Esophagus (tissue), 2 donors: ENCODE data around the gene UNC13C. TPM values are rescaled to one million over a fixed set of nuclear protein-coding genes. Genes with fewer than 3 reads are reported as not detected.

Source experiments
- H3K27ac ChIP-seq, 2 donors: one replicate each; pipeline ENCODE4 v1.5.1; 2013; ENCODE audit warnings: low read depth in 2 of 2, mild to moderate bottlenecking in 2 of 2, inconsistent platforms in 1 of 2, low read length in 1 of 2, moderate library complexity in 1 of 2
- H3K27me3 ChIP-seq, 2 donors: one replicate each; pipeline ENCODE4 v1.6.1; 2013; ENCODE audit warnings: low read length in 2 of 2, control low read depth in 1 of 2, mild to moderate bottlenecking in 1 of 2; ENCODE audit not compliant: insufficient read depth in 2 of 2, control insufficient read depth in 1 of 2
- H3K36me3 ChIP-seq, 2 donors: one replicate each; pipeline ENCODE4 v1.6.1; 2013; ENCODE audit warnings: low read length in 1 of 2; ENCODE audit not compliant: control insufficient read depth in 2 of 2, insufficient read depth in 2 of 2
- H3K4me1 ChIP-seq, 2 donors: one replicate each; pipeline ENCODE4 v1.6.1; 2013; ENCODE audit warnings: low read length in 1 of 2; ENCODE audit not compliant: control insufficient read depth in 2 of 2, insufficient read depth in 2 of 2
- H3K4me3 ChIP-seq, 2 donors: one replicate each; pipeline ENCODE4 v1.5.1; 2013; ENCODE audit warnings: low read length in 2 of 2, mild to moderate bottlenecking in 2 of 2, low read depth in 1 of 2, moderate library complexity in 1 of 2
- H3K9me3 ChIP-seq, 2 donors: one replicate each; pipeline ENCODE4 v1.6.1; 2013; ENCODE audit warnings: mild to moderate bottlenecking in 2 of 2, low read depth in 1 of 2, low read length in 1 of 2, moderate library complexity in 1 of 2; ENCODE audit not compliant: control insufficient read depth in 2 of 2, insufficient read depth in 1 of 2
- WGBS, 2 donors: extraction: QIAGEN DNeasy Blood & Tissue Kit; methylation state at CpG; one replicate each; pipeline ENCODE4 v1.1.7; 2013; 5-methylcytosine and 5-hydroxymethylcytosine counted together
- polyA plus RNA-seq, 2 donors: library from polyadenylated mRNA; stranded (reverse); fragments of 200-250 nt; gene quantifications; one replicate each; pipeline ENCODE4 v1.2.3, GENCODE V29; 2013
- donor health status: healthy with polysubstance abuse.
- donor health status: Bipolar disorder and iron deficiency.

Gene UNC13C
- polyA plus RNA-seq, 2 donors: under 0.01 TPM; not detected in 1

DNA sequence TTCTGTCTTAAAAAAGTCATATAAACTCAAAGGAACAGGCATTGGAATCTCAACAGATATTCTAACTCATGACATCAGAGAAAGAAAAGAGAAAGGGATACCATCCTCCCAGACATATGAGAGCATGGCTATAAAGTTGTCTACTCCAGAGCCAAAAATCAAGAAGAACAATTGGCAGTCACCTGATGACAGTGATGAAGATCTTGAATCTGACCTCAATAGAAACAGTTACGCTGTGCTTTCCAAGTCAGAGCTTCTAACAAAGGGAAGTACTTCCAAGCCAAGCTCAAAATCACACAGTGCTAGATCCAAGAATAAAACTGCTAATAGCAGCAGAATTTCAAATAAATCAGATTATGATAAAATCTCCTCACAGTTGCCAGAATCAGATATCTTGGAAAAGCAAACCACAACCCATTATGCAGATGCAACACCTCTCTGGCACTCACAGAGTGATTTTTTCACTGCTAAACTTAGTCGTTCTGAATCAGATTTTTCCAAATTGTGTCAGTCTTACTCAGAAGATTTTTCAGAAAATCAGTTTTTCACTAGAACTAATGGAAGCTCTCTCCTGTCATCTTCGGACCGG lies 35.9 kb downstream of the UNC13C start:
- 72 to 75% methylated on average over 4 of the region's 4 CpGs for WGBS, 2 donors
- Histone ChIP-seq H3K36me3 (no peaks in the 10 kb centered on the region), H3K27me3 (no peaks in the 10 kb centered on the region), H3K4me3 (no peak overlapping the region), H3K27ac (no peak overlapping the region), H3K4me1 (no peaks in the 10 kb centered on the region), H3K9me3 (no peaks in the 10 kb centered on the region)

- Histone ChIP-seq H3K4me1 (no peaks in the 10 kb centered on the region), H3K27ac (no peak overlapping the region), H3K36me3 (no peaks in the 10 kb centered on the region), H3K9me3 (peaks cover 0 to 2% of the 10 kb centered on the region in 2 donors), H3K4me3 (no peak overlapping the region), H3K27me3 (no peaks in the 10 kb centered on the region)
- WGBS, 2 donors: 77 to 79% methylated on average over 1 of the region's 1 CpG
Measured at GRCh38 chr15:54017251-54017650, 39.0 kb downstream of the UNC13C start.

DNA sequence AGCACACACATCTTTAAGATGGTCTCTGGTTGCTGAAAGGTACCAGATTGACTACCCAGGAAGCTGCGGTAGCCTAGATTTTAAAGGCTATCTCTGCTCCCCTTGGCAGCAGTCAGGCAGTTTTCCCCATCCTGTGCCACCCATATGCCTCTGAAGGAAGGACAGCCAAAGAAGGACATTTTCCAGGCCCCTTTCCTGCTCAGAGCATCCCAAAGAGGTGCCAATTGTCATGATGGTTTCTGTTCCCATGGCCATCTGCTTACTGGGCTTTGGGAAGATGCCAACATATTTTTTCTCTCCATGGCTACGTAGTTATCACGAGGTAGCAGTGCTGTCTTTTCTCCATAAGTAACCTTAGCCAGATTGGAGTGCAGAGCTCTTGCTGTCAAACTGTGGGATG lies 39.7 kb downstream of the UNC13C start:
- H3K36me3 ChIP-seq: no peaks in the 10 kb centered on the region
- no peaks in the 10 kb centered on the region for H3K27me3 ChIP-seq
- no peaks in the 10 kb centered on the region for H3K4me1 ChIP-seq
- 72% methylated on average over 3 of the region's 3 CpGs for WGBS, 2 donors
- H3K4me3 ChIP-seq: no peak overlapping the region
- peaks cover 0 to 2% of the 10 kb centered on the region in 2 donors for H3K9me3 ChIP-seq
- H3K27ac ChIP-seq: no peak overlapping the region

DNA sequence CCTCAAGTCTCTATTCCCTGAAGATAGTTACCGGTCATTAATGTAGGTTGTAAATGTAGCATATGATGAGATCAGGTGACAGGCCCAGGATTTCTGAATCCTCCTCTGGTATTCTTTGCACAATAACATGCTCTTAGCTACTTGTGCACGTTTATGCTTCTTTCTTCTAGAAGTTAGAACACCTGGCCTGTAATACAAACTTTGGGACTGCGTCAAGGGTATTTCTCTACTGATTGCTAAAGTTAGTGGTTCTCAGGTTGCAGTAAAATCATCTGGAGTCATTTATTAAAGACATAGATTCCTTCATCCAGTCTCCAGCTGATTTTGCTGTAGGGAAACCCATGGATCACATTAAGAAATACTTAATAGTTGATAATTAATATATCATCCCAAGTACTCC lies 48.0 kb downstream of the UNC13C start:
- Histone ChIP-seq H3K27ac (no peak overlapping the region), H3K4me1 (no peaks in the 10 kb centered on the region), H3K9me3 (peaks cover 2% of the 10 kb centered on the region in 2 donors), H3K36me3 (no peaks in the 10 kb centered on the region), H3K4me3 (no peak overlapping the region), H3K27me3 (no peaks in the 10 kb centered on the region)
- 81 to 82% methylated on average over 3 of the region's 3 CpGs for WGBS, 2 donors

GRCh38 chr15:54026891-54027290 lies 48.6 kb downstream of the UNC13C start:
- H3K4me3 ChIP-seq: no peak overlapping the region
- no peaks in the 10 kb centered on the region for H3K27me3 ChIP-seq
- H3K4me1 ChIP-seq: no peaks in the 10 kb centered on the region
- peaks cover 2% of the 10 kb centered on the region in 2 donors for H3K9me3 ChIP-seq
- no peak overlapping the region for H3K27ac ChIP-seq
- 52 to 53% methylated on average over 2 of the region's 2 CpGs for WGBS, 2 donors
- H3K36me3 ChIP-seq: no peaks in the 10 kb centered on the region

GRCh38 chr15:54029081-54029480 lies 50.8 kb downstream of the UNC13C start:
- peaks cover 0 to 2% of the 10 kb centered on the region in 2 donors for H3K9me3 ChIP-seq
- H3K4me3 ChIP-seq: no peak overlapping the region
- H3K36me3 ChIP-seq: no peaks in the 10 kb centered on the region
- H3K27me3 ChIP-seq: no peaks in the 10 kb centered on the region
- H3K4me1 ChIP-seq: no peaks in the 10 kb centered on the region
- 39 to 60% methylated on average over 3 of the region's 3 CpGs for WGBS, 2 donors
- H3K27ac ChIP-seq: no peak overlapping the region

GRCh38 chr15:54032066-54032465 lies 53.8 kb downstream of the UNC13C start:
- Histone ChIP-seq H3K9me3 (no peaks in the 10 kb centered on the region), H3K27ac (no peak overlapping the region), H3K36me3 (no peaks in the 10 kb centered on the region), H3K4me3 (no peak overlapping the region), H3K27me3 (no peaks in the 10 kb centered on the region), H3K4me1 (no peaks in the 10 kb centered on the region)
- 49 to 68% methylated on average over 4 of the region's 4 CpGs for WGBS, 2 donors

- no peaks in the 10 kb centered on the region for H3K27me3 ChIP-seq
- H3K27ac ChIP-seq: no peak overlapping the region
- no peak overlapping the region for H3K4me3 ChIP-seq
- H3K9me3 ChIP-seq: no peaks in the 10 kb centered on the region
- no peaks in the 10 kb centered on the region for H3K36me3 ChIP-seq
- no peaks in the 10 kb centered on the region for H3K4me1 ChIP-seq
- WGBS, 2 donors: 43 to 52% methylated on average over 3 of the region's 3 CpGs
Measured at GRCh38 chr15:54033356-54033860, 55.2 kb downstream of the UNC13C start.

- no peaks in the 10 kb centered on the region for H3K4me1 ChIP-seq
- no peak overlapping the region for H3K27ac ChIP-seq
- H3K27me3 ChIP-seq: no peaks in the 10 kb centered on the region
- no peak overlapping the region for H3K4me3 ChIP-seq
- H3K9me3 ChIP-seq: no peaks in the 10 kb centered on the region
- no peaks in the 10 kb centered on the region for H3K36me3 ChIP-seq
- 37 to 46% methylated on average over 3 of the region's 3 CpGs for WGBS, 2 donors
Measured at GRCh38 chr15:54033869-54034458, 55.7 kb downstream of the UNC13C start.

DNA sequence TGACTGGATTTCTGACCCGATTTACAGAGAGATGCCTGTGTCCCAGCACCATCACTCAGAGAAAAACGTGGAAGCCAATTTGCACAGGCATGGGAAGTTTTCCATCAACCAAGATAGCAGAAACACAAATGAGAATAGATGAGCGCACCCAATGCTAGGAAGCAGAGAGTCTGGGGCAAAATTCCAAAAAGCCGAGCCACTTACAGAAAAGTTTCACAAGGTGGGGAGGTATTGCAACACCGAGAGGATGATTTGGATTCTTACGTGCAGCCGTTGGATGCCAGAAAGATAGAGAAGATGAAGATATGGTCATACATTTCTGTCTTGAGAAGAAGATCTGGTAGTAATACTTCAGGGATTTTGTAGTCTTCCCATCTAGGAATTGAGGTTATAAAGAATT lies 57.4 kb downstream of the UNC13C start:
- 90 to 91% methylated on average over 7 of the region's 7 CpGs for WGBS, 2 donors
- Histone ChIP-seq H3K4me1 (no peaks in the 10 kb centered on the region), H3K9me3 (no peaks in the 10 kb centered on the region), H3K36me3 (no peaks in the 10 kb centered on the region), H3K27me3 (no peaks in the 10 kb centered on the region), H3K4me3 (no peak overlapping the region), H3K27ac (no peak overlapping the region)
